NCI-H1105 treated with DMSO at 0.1 percent for 48 hours (cell line): ENCODE measurements around the gene SH3TC1.

Source experiments
- DNase-seq: peaks from one replicate; lab custom pipeline; 2025; lab: John Stamatoyannopoulos, UW

Gene SH3TC1

DNA sequence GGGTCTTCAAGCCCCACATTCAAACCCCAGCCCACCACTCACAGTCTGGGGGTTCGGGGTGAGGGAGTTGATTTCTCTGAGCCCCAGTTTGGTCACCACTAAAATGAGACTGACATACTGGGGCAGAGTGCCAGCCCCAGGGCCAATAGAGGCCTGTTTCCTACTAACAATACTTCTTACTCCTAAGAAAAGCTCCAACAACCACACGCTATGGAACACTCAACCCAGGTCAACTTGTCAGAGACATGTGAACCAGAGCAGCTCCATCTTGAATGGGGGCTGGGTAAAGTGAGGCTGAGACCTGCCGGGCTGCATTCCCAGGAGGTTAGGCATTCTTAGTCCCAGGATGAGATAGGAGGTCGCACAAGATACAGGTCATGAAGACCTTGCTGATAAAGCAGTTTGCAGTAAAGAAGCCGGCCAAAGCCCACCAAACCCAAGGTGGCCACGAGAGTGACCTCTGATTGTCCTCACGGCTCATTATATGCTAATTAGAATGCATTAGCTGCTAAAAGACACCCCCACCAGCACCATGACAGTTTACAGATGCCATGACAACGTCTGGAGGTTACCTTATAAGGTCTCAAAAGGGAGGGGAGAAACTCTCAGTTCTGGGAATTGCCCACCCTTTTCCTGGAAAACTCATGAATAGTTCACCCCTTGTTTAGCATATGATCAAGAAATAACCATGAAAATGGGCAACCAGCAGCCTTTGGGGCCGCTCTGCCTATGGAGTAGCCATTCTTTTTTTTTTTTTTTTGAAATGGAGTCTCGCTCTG lies 43.9 kb downstream of the SH3TC1 start:
- no peak for DNase-seq

DNA sequence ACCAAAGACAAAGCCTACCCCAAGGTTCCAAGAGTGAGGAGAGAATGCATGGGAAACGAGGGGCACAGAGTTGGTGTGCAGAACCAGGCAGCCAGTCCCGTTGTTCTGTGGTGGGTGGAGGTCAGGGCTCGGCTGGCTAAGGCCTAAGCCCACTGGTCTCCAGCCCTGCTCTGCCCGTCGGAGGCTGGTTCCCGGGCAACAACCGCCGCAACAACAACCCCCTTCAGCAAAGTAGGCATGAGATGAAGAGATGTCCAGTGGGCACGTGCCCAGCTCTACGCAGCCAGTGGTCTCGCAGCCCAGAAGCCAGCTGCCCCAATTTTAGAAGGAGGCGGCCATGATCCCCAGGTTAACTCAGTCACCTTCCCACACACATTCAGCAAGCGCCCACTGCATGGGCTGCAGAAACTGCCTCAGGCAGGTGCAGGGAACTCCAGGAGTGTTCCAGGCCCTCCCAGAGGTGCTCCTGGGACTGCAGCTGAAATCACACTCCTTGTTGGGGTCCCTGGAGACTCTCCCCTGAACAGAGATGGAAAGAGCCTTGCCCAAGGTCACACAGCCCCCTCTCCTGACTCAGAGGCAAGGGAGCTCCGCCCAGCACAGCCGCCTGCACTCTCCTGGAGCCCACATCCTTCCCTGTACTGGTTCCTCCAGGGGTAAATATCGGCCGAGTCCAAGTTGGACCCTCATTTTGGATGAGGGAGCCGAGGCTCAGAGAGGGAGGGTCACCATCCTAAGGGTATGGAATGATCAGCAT lies 45.1 kb downstream of the SH3TC1 start:
- DNase-seq, result no peak

DNA sequence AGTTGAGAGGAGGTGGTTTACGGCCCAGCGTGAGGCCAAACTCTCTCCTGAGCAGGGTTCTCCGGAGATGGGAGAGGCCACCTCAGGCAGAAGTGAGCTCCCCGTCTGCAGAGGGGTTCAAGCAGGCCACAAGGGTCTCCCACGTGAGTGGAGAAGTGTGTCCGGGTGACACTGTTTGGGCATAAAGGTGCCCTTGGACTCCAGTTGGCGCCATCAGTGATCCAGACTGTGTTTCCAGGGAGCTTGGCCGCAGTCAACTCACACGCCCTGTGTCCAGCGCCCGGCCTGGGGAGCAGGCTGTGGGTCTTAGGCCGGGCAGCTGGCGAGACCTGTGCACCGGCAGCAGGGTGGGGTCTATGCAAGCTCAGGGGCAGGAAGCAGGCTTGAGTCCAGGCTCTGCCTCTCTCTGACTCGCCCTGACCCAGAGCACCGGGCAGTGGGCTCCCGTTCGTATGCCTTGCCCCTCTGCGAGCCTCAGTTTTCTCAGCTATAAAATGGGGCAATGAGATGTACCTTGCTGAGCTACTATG lies 45.9 kb downstream of the SH3TC1 start:
- DNase-seq, result no peak

DNA sequence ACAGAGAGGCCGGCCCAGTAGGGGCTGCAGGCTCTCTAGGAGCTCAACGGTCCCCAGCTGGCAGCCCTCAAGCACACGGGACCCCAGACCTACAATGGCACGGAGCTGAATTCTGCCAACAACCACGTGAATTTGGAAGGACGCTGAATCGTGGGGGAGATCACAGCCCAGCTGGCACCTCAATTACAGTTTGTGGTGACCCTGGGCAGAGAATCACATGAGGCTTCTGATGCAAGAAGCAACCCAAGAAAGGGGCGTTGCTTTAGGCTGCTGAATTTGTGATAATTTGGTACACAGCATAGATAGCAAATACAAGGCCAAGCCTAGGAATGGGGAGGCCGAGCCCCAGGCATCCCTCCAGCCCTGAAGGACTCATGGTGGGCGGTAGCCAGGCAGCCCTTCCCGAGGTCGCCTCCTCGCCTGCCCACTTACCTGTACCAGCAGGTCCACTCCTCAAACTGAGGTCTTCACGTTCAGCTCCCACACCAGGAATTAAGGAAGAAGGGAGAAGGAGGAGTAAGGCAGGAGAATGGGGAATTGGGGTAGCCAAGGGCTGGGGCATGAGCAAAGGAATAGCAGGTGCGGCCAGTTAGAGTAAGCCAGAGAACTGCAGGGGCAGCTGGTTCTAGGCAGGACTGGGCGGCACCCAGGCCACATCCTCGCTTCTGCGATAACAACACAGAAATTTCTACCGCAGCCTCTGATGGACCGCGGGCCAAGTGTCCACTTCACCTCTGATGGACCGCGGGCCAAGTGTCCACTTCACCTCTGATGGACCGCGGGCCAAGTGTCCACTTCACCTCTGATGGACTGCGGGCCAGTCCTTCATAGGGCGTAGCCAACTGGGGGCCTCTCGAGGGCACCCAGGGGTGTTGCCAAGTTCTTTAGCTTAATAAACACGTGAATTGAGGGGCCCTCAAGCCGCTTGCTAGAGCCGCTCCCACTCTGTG lies 47.1 kb downstream of the SH3TC1 start:
- no peak for DNase-seq

DNA sequence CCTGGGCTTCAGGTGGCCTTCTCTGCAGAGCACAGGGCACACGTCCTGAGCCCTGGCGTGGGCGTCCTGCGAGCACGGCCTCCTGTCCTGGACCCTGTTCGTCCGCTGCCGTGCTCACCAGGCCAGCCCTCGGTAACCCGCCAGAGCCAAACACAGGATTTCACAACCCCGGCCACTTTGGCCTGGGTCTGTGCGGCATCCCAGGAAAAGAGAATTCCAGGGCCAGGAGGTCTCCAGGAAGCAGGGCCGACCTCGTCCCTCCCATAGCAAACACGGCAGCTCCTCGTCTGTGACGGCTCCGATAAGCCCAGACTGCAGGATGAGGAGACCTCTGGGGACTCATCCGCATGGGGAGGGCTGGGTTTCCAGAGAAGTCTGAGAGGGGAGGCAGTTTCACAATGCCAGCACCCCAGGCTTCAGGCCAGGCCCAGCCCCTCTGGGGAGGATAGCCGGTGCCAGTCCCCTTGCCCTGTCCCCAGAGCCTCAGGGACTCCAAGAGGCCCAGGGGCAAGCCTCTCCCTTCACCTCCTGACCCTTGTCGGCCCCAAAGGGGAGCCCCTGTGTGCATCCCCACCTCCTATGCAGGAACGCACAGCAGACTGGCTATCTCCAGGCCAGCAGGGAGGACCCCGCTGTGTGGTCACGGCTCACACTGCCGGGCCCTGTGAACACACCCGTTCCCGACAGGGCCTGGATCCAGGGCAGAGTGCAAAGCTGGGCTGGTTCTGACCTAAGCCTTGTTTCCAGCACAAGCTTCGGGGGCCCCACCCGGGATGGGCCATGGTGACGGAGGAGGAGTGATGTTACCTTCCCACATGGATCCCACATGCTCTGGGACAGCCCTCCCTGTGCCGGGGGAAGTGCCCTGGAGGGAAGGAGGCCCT lies 48.2 kb downstream of the SH3TC1 start:
- no peak for DNase-seq

DNA sequence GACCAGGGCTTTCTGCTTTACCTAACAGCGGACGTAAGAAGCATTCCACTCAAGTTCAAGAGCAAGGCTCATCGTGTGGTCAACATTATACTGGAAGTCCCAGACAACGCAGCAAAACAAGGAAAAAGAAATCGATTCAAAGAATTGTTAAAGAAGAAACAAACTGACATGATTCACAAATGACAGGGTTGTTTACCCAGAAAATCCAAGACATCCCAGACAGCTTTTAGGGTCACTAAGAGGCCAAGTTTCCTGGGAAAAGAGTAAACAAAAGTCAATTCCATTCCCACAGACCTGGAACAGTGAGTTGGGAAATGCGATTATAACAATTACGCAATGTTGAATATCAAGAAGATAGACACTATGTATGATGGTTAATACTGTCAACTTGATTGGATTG lies 49.0 kb downstream of the SH3TC1 start:
- no peak for DNase-seq

DNA sequence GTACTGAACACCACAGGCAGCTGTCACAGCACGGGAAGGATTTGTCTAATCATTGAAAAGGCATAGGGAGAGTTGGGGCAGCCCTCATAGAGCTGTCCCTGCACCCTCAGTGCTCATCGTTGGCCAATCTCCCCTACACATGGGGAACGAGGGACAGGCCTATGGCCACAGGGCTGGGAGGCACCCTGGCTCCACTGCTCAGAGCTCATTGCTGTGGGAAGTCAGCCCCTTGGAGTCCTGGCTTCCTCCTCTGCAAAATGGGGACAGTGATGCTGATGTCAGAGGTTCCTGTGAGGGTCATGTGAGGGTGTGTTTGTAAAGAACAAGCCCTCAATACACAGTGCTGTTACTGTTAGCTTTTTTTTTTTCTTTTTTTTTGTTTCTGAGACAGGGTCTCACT lies 51.1 kb downstream of the SH3TC1 start:
- no peak for DNase-seq

DNA sequence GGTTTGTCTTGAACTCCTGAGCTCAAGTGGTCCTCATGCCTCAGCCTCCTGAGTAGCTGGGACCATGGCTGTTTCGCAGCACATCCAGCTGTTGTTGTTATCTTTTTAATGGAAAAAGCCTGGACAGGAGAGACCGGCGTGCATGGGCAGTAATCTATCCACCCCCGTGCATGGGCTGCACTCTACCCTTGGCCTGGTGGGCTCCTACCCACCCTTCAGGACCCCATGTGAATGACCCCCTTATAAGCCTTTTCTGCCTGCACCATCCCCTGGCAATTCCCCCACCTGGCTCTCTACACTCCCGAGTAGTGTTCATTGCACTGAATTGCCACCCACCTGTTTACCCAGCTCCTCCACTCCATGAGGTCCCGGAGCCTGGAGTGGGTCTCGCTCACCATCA lies 51.5 kb downstream of the SH3TC1 start:
- DNase-seq, result no peak

DNA sequence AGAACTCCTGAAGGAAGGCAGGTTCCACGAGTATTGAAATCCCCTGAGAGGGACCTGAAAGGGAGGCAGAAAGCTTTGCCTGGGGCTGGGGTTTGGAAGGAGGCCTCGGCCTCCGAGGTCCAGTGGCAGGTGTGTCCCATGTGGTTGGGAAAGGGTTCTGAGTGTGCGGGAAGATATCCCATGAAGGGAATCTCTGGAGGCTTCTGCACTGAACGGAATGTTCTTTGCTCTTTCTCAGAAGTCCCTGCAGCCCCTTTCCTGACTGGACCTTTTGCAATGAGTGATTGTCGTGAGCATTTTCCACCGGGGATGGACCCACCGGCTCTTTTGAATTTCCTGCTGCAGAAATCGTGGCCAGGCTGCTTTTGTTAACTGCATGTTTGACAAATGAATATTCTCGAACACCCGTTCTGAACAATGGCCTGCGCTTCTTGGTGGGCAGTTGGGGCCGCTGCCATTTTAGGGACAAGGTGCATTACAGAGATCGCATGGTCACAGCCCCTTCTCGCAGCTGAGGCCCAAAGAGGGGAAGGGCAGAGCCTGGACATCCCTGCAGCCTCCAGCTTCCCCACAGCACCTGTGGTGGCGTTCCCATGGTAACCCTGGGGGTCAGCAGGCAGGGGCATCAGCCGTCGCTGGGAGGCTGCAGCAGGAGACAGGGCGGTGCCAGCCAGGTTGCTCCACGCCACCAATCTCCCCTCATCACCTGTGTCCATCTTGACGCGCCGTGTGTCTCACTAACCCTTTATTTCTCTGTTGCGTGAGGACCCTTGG lies 52.2 kb downstream of the SH3TC1 start:
- no peak for DNase-seq

DNA sequence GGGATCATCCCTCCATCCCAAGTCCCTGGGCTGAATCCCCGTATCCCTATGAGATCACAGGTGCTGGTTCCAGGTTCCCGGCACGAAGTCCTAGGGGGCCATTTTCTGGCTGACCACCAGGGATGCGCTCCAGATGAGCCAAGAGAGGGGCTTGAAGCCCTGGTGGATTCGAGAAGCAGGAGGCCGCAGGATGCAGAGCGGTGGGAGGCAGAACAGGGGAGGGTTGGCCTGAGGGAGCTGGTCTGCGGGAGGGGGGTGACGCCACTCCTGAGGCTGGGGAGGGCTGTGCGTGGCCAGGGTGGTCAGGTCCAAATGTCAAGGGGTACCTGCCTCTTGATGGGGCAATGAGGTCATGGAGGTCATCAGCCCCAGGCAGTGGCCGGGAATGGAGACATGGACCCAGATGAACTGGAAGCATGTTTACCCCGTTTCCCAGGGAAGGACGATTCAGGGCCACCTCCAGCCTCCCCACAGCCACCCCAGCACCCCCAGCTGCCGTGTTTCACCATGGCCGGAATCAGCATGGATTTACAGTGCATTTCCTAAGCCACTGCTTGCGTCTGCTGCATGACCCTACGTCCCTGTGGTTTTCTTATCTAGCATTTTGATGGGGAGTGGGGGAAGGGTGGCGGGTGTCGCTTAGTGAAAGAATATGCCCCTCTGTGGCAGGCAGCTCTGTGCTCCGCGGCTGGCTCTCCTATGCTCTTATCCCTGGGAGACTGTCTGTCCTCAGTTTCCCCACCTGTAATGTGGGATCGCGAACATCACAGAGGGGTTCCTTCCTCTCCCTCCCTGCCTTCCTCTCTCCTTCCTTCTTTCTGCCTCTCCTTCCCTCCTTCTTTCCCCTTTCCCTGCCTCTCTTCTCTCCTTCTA lies 53.4 kb downstream of the SH3TC1 start:
- DNase-seq, result no peak

DNA sequence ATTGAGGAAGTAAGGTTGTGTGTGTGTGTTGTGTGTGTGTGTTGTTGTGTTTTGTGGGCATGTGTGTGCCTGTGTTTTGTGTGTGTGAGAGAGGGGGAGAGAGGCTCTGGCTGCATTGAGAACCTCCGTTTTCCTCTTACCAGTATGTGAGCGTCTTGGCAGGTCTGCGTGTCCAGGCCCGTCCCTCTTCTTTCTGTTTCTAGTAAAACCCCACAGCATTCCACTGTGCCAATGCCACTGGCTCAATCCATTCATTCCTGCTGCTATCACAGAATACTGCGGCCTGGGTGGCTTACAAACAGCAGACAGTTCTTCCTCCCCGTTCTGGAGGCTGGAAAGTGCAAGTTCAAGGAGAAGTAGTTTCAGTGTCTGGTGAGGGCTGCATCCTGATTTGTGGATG lies 55.0 kb downstream of the SH3TC1 start:
- no peak for DNase-seq

DNA sequence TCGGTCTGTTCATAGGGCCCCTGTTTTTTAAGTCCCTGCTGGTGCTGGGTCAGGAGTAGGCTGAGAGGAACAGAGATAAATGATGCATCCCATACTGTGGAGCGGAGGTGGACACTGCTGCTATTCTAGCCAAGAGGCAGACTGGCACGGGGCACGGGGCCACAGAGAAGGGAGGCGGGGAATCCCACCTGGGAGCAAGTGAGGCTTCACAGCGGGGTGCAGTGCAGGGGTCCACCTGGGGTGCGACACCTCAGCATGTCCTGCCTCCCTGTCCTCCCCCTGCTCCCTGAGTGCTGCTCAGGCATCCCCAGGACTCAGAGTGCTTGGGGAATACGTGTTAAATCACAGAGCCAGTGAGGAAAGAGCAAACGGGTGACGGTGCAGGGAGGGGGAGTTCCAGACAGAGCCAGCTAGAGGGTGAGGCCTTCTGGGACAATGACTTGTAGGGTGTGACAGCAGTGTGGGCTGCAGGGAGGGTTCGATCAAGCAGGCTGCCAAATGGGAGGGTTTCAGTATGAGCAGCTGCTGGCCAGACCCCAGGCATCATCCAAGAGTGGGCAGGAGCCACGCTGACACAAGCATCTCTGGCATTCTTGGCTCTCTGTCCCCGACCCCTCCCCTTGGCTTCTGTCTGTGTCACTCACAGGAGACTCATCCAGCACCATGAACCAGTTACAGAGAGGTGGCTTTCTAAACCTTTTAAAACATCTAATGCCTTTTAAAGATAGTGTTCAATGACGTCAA lies 56.8 kb downstream of the SH3TC1 start:
- no peak for DNase-seq

DNA sequence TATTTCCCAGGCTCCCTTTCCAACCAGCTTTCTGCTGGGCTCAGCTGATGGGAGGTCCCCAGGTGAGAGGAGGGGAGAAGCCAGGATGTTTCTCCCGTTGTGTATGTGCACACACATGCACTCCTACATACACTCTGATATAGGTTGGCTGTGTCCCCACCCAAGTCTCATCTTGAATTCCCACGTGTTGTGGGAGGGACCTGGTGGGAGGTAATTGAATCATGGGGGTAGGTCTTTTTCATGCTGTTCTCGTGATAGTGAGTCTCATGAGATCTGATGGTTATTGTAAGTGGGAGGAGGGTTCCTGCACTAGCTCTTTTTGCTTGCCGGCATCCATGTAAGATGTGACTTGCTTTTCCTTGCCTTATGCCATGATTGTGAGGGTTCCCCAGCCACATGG lies 58.8 kb downstream of the SH3TC1 start:
- DNase-seq, result no peak

DNA sequence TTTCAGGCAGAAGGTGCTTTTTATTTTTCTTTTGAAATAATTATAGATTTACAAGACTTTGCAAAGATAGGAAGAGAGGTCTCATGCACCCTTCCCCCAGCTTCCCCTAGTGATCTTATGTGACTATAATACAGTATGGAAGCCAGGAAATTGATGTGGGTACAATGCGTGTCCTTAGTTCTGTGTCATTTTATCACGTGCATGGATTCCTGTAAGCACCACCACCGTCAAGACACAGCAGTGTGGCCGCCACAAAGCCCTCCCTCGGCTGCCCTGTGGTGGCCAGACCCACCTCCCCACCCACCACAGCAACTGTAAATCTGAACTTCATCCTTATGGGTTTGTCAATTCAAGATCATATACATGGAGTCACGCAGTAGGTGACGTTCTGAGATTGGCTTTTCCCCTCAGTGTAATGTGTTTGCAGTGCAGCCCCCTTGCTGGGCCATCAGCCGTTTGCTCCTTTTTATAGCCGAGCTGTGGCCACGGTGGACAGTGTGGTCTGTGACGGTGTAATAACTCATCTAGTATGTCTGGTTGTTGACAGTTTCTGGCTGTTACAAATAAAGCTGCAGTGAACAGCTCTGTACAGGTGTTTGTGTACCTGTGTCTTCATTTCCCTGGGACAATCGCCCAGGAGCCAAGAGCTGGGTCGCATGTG lies 59.6 kb downstream of the SH3TC1 start:
- no peak for DNase-seq

DNA sequence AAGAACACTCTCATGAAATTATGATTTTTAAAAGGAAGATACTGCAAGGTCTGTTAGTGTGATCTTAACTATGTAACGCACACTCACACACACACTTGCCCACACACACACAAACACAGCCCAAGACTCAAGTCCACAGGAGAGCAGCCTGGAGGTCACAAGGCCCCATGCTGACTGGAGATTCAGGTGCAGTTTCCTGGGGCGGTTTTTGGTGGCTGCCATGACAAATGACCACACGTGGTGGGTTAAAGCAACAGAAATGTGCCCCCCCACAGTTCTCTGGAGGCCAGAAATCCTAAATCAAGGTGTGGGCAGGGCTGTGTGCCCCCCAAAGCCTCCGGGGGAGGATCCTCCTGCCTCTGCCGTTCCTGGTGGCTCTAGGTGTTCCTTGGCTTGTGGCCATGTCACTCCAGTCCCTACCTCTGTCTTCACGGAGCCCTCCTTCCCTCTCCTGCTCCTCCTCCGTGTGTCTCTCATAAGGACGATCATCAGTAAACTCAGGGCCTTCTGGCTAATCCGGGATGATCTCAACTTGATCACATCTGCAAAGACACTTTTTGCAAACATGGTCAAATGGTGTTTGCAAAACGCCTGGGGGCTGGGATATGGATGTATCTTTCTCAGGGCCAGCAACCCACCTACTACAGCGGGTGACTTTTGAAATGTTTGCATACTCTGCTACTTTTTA lies 60.8 kb downstream of the SH3TC1 start:
- DNase-seq, result no peak

DNA sequence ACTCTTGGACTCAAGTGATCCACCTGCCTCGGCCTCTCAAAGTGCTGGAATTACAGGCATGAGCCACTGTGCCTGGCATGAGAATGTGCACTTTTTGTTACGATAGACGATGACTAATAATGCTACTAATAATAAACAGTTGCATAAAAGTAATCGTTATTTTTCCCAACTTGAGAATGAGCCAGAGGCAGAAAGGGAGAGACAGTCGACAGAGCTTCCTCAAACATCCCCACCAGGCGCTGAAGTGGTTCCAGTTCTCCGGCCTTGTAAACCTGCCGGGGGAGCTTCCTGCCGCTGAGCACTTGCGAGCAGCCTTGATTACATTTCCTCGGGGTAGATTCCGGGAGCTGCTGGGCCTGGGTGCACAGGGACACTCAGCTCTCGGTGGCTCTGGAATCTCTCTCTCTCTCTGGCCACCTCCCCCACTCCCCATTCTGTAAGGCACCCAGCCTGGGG lies 61.6 kb downstream of the SH3TC1 start:
- DNase-seq, result no peak

DNA sequence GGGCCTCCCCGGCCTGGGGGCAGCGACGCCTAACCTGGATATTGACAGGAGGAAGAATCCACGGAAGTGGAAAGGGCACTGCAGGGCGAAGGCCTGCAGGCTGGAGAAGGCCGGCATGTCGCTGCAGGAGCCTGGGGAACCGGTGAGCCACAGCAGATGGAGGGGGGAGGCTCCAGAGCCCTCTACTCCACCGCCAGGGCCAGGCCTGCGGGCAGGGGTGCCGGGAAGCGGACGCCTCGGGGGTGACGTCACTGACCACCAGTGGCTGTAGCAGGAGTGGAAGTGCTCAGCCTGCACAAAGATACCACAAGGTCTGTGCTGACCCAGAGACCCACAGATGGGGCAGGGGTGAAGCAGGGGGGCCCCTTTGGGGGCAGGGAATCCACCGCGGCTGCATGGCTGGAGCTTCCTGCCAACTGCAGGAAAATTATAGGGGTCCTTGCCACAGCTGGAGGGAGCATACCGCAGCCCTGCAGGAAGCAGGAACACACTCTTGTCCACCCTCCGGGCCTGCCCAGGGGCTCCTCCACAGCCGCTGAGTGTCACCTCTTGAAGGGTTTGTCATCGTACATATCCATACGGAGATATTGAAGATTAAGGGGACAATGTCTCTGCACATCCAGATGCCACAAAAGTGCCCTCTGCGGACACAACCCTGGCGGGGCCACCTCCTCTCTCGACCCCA lies 62.9 kb downstream of the SH3TC1 start:
- DNase-seq, result no peak
